ENCODE results near the gene PELO.

DNA sequence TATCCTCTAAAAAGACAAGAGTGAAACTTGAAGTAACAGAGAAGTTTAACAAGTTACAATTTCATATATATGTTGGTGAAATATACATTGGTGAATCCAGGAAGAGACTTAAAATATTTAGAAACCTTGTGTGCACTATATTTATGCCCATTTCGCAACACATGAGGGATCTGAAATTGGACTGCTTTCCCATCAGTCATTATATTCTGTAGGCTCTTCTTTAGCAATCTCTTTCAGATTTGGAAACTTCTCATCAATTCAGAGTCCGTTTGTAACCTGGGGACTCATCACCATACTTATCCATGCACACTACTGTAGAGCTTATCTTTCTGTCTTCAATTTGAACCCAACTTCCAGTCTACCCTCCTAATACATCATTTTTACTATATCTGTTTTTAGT is 2.1 kb downstream of the PELO start:
- no peak for TF ChIP-seq POLR2A (IDR thresholded peaks at IDR 0.05; ENCODE audit: low read length)
- TF ChIP-seq, protein P1, sequence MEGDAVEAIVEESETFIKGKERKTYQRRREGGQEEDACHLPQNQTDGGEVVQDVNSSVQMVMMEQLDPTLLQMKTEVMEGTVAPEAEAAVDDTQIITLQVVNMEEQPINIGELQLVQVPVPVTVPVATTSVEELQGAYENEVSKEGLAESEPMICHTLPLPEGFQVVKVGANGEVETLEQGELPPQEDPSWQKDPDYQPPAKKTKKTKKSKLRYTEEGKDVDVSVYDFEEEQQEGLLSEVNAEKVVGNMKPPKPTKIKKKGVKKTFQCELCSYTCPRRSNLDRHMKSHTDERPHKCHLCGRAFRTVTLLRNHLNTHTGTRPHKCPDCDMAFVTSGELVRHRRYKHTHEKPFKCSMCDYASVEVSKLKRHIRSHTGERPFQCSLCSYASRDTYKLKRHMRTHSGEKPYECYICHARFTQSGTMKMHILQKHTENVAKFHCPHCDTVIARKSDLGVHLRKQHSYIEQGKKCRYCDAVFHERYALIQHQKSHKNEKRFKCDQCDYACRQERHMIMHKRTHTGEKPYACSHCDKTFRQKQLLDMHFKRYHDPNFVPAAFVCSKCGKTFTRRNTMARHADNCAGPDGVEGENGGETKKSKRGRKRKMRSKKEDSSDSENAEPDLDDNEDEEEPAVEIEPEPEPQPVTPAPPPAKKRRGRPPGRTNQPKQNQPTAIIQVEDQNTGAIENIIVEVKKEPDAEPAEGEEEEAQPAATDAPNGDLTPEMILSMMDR (IDR thresholded peaks at IDR 0.05) = no peak
- TF ChIP-seq MAZ (IDR thresholded peaks at IDR 0.05; ENCODE audit: borderline replicate concordance, low read depth, low read length) = no peak
- peak; percentile 33 to 39; a peak in 1 of 4 replicates for TF ChIP-seq CEBPB (IDR thresholded peaks at IDR 0.05)
- TF ChIP-seq TFCP2L1 (CRISPR knock-in tag; IDR thresholded peaks at IDR 0.05) = no peak
- TF ChIP-seq RARB (CRISPR knock-in tag; IDR thresholded peaks at IDR 0.05) = no peak
- no peak for TF ChIP-seq RCOR1 (IDR thresholded peaks at IDR 0.05; ENCODE audit: low read depth, low read length)
- TF ChIP-seq, protein P2, sequence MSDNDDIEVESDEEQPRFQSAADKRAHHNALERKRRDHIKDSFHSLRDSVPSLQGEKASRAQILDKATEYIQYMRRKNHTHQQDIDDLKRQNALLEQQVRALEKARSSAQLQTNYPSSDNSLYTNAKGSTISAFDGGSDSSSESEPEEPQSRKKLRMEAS (IDR thresholded peaks at IDR 0.05) = no peak
- no peak for TF ChIP-seq RAD21 (conservative IDR thresholded peaks at IDR 0.05 in 1 of 2, IDR thresholded peaks at IDR 0.05 in 1 of 2)
- TF ChIP-seq, protein P3, sequence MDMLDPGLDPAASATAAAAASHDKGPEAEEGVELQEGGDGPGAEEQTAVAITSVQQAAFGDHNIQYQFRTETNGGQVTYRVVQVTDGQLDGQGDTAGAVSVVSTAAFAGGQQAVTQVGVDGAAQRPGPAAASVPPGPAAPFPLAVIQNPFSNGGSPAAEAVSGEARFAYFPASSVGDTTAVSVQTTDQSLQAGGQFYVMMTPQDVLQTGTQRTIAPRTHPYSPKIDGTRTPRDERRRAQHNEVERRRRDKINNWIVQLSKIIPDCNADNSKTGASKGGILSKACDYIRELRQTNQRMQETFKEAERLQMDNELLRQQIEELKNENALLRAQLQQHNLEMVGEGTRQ (IDR thresholded peaks at IDR 0.05) = no peak
- no peak for TF ChIP-seq JUN (IDR thresholded peaks at IDR 0.05)
- TF ChIP-seq EP300 (IDR thresholded peaks at IDR 0.05) = no peak
